ENCODE data around the gene DEUP1. TPM values are rescaled to one million over a fixed set of nuclear protein-coding genes. Genes with fewer than 3 reads are reported as not detected.

The DEUP1 gene
- polyA plus RNA-seq, 3 donors = not detected

DNA sequence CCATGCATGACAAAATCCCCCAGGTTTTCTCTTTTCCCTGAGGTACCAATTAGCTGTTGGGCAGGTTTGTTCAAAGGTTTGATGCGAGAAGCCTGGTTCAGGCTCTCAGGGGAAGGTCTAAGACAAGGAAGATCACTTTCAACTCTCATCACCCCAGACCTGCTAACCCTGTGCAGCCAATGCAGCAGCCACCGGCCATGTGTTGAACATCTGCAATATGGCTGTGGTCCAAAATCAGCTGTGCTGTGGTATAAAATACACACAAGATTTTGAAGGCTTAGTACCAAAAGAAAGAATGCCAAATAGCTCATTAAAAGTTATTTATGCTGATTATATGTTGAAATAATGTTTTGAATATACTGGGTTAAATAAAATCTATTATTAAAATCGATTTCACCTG lies 154.2 kb downstream of the DEUP1 start:
- Histone ChIP-seq H3K9ac (ENCODE audit: insufficient read depth, low read length, poor library complexity, severe bottlenecking) (no peak overlapping the region), H3K9me3 (replicated peaks in 1 of 2; ENCODE audit: control insufficient read depth in 1 of 2, insufficient read depth in 1 of 2, low read length in 2 of 2) (no peaks in the 10 kb centered on the region), H3K4me1 (ENCODE audit: control insufficient read depth in 1 of 2, insufficient read depth in 2 of 2, low read length in 2 of 2) (no peaks in the 10 kb centered on the region), H3K4me3 (replicated peaks in 1 of 3; ENCODE audit: low read depth in 2 of 3, low read length in 3 of 3) (no peak overlapping the region), H3K27ac (ENCODE audit: low read depth in 1 of 2, low read length in 2 of 2) (no peak overlapping the region), H3K36me3 (replicated peaks in 1 of 2; ENCODE audit: control insufficient read depth in 1 of 2, insufficient read depth in 2 of 2, low read length in 2 of 2) (peaks cover 16 to 97% of the 10 kb centered on the region in 2 donors), H3K27me3 (ENCODE audit: control insufficient read depth in 2 of 2, insufficient read depth in 2 of 2, low read length in 2 of 2) (no peaks in the 10 kb centered on the region), H3K4me2 (replicated peaks; ENCODE audit: extremely low read depth, low read length, poor library complexity, severe bottlenecking) (no peak overlapping the region), H2AFZ (ENCODE audit: insufficient read depth, low read depth, low read length, poor library complexity, severe bottlenecking) (no peak overlapping the region), H4K20me1 (ENCODE audit: insufficient read depth, low read length) (peaks cover 100% of the 10 kb centered on the region), H3K79me2 (ENCODE audit: insufficient read depth, low read length) (peaks cover 35% of the 10 kb centered on the region)
- no peaks in the 10 kb centered on the region for H3K9me3 Mint-ChIP-seq
- no peak overlapping the region for H3K27ac Mint-ChIP-seq
- 100% methylated on average over 1 of the region's 3 CpGs for WGBS (ENCODE audit: insufficient coverage)
- TF ChIP-seq, protein P1, sequence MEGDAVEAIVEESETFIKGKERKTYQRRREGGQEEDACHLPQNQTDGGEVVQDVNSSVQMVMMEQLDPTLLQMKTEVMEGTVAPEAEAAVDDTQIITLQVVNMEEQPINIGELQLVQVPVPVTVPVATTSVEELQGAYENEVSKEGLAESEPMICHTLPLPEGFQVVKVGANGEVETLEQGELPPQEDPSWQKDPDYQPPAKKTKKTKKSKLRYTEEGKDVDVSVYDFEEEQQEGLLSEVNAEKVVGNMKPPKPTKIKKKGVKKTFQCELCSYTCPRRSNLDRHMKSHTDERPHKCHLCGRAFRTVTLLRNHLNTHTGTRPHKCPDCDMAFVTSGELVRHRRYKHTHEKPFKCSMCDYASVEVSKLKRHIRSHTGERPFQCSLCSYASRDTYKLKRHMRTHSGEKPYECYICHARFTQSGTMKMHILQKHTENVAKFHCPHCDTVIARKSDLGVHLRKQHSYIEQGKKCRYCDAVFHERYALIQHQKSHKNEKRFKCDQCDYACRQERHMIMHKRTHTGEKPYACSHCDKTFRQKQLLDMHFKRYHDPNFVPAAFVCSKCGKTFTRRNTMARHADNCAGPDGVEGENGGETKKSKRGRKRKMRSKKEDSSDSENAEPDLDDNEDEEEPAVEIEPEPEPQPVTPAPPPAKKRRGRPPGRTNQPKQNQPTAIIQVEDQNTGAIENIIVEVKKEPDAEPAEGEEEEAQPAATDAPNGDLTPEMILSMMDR (IDR thresholded peaks at IDR 0.05) = no peak
- no peak overlapping the region for H3K4me3 Mint-ChIP-seq
- H3K4me1 Mint-ChIP-seq = peaks cover 3% of the 10 kb centered on the region
- intact Hi-C loops (cut with micrococcal nuclease) = no loop called here
- no peak for DNase-seq
- peaks cover 0 to 2% (median 0%) of the 10 kb centered on the region in 3 donors for H3K27me3 Mint-ChIP-seq (ENCODE audit: low read depth in 3 of 3)
- H3K36me3 Mint-ChIP-seq = peaks cover 37 to 41% of the 10 kb centered on the region in 2 donors

DNA sequence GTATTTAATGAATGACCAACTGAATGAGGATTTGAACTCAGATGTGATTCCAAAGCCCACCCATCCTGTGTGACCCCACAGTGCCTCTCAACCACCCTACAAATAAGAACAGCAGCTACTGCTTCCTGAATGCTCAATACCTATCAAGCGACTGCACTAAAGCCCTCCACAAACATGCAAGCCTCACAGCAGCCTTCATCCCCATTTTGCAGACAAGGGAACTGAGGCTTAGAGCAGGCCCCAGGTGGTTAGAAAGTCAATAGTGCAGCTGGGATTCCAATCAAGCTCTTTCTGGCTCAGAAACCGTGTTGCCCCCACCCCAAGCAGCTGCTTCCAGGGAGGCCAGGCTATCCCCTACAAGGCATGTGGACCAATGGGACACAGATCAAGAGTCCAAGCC lies 155.4 kb downstream of the DEUP1 start:
- Histone ChIP-seq H3K79me2 (ENCODE audit: insufficient read depth, low read length) (peaks cover 41% of the 10 kb centered on the region), H3K9ac (ENCODE audit: insufficient read depth, low read length, poor library complexity, severe bottlenecking) (no peak overlapping the region), H3K4me1 (ENCODE audit: control insufficient read depth in 1 of 2, insufficient read depth in 2 of 2, low read length in 2 of 2) (no peaks in the 10 kb centered on the region), H3K27me3 (ENCODE audit: control insufficient read depth in 2 of 2, insufficient read depth in 2 of 2, low read length in 2 of 2) (no peaks in the 10 kb centered on the region), H3K4me3 (replicated peaks in 1 of 3; ENCODE audit: low read depth in 2 of 3, low read length in 3 of 3) (no peak overlapping the region), H3K36me3 (replicated peaks in 1 of 2; ENCODE audit: control insufficient read depth in 1 of 2, insufficient read depth in 2 of 2, low read length in 2 of 2) (peaks cover 24 to 96% of the 10 kb centered on the region in 2 donors), H4K20me1 (ENCODE audit: insufficient read depth, low read length) (peaks cover 100% of the 10 kb centered on the region), H3K27ac (ENCODE audit: low read depth in 1 of 2, low read length in 2 of 2) (peak overlapping the region in 1 of 2 donors; percentile 28), H3K9me3 (replicated peaks in 1 of 2; ENCODE audit: control insufficient read depth in 1 of 2, insufficient read depth in 1 of 2, low read length in 2 of 2) (no peaks in the 10 kb centered on the region), H3K4me2 (replicated peaks; ENCODE audit: extremely low read depth, low read length, poor library complexity, severe bottlenecking) (no peak overlapping the region), H2AFZ (ENCODE audit: insufficient read depth, low read depth, low read length, poor library complexity, severe bottlenecking) (no peak overlapping the region)
- intact Hi-C loops (cut with micrococcal nuclease) = no loop called here
- Mint-ChIP-seq H3K4me1 (peaks cover 3% of the 10 kb centered on the region), H3K27me3 (ENCODE audit: low read depth in 3 of 3) (peaks cover 0 to 2% (median 0%) of the 10 kb centered on the region in 3 donors), H3K36me3 (peaks cover 37% of the 10 kb centered on the region in 2 donors), H3K27ac (peak overlapping the region in 1 of 7 donors; percentile 3), H3K4me3 (no peak overlapping the region), H3K9me3 (no peaks in the 10 kb centered on the region)
- 100% methylated on average over 2 of the region's 2 CpGs for WGBS (ENCODE audit: insufficient coverage)
- TF ChIP-seq, protein P1 (IDR thresholded peaks at IDR 0.05) = no peak
- DNase-seq = no peak
